ENCODE measurements around the gene PALLD. TPM values are rescaled to one million over a fixed set of nuclear protein-coding genes. Genes with fewer than 3 reads are reported as not detected.

PALLD gene
- total and polyA plus RNA-seq, 2 of the 8 experiments (the other 6 are each of a cell fraction or from before 2014, with no cell fraction given) = 10.5 to 25.0 TPM

- H3K14ac ChIP-seq (ENCODE audit: insufficient read length) = no peak overlapping the region
- no peak overlapping the region for H2AK5ac ChIP-seq (ENCODE audit: low read depth, low read length)
- H3K4ac ChIP-seq (replicated peaks; ENCODE audit: insufficient read length, low read depth, low read length) = no peak overlapping the region
- no peak overlapping the region for H3K56ac ChIP-seq (replicated peaks; ENCODE audit: insufficient read length, low read depth, low read length)
- no peak overlapping the region for H3K18ac ChIP-seq (ENCODE audit: extremely low read depth, low read length)
- no peak overlapping the region for H3K4me3 ChIP-seq (ENCODE audit: extremely low read depth in 1 of 4, insufficient read depth in 2 of 4, low read depth in 3 of 4, low read length in 4 of 4)
- H3K27me3 ChIP-seq (replicated peaks in 1 of 4; ENCODE audit: control insufficient read depth in 3 of 4, extremely low read depth in 1 of 4, insufficient read depth in 3 of 4, low read length in 3 of 4) = peaks cover 0 to 1% (median 0%) of the 10 kb centered on the region in 4 experiments; a peak in 1 of 7 replicates
- H3K27ac ChIP-seq (ENCODE audit: low read depth, low read length) = no peak overlapping the region
- no peak overlapping the region for H4K91ac ChIP-seq (replicated peaks; ENCODE audit: insufficient read length, low read length)
- no peaks in the 10 kb centered on the region for H3K79me2 ChIP-seq (ENCODE audit: control insufficient read depth in 1 of 2, insufficient read depth in 2 of 2, low read length in 2 of 2)
- no peak for FAIRE-seq
- WGBS, 2 experiments (ENCODE audit: extremely low coverage in 1 of 2, insufficient coverage in 1 of 2, insufficient read length in 1 of 2, insufficient replicate concordance in 2 of 2, low coverage in 1 of 2, low lambda C conversion rate in 2 of 2, missing lambda C conversion rate in 1 of 2) = 50% methylated on average over 1 of the region's 1 CpG; no CpG with 5 or more reads in 1 of the 2 experiments
- no peak overlapping the region for H4K5ac ChIP-seq (ENCODE audit: insufficient read length, low read depth, low read length)
- H2AFZ ChIP-seq (ENCODE audit: low read length) = no peak overlapping the region
- no peaks in the 10 kb centered on the region for H4K20me1 ChIP-seq (replicated peaks in 1 of 2; ENCODE audit: control insufficient read depth in 1 of 2, insufficient read depth in 2 of 2, low read length in 2 of 2)
- H2BK20ac ChIP-seq (ENCODE audit: low read length) = no peak overlapping the region
- no peak overlapping the region for H3K4me2 ChIP-seq (ENCODE audit: insufficient read depth in 1 of 2, low read depth in 2 of 2, low read length in 2 of 2)
- no peaks in the 10 kb centered on the region for H3K4me1 ChIP-seq (replicated peaks in 1 of 4; ENCODE audit: control insufficient read depth in 3 of 4, insufficient read depth in 4 of 4, low read length in 3 of 4)
- H3K9me3 ChIP-seq (ENCODE audit: insufficient read depth in 2 of 2, low read depth in 1 of 2, low read length in 1 of 2) = no peaks in the 10 kb centered on the region
- H2BK5ac ChIP-seq (ENCODE audit: low read depth, low read length) = no peak overlapping the region
- H3K9ac ChIP-seq (replicated peaks in 1 of 4; ENCODE audit: extremely low read depth in 1 of 4, low read depth in 3 of 4, low read length in 3 of 4) = no peak overlapping the region
- H3K36me3 ChIP-seq (ENCODE audit: control insufficient read depth in 2 of 4, insufficient read depth in 4 of 4, low read length in 3 of 4) = no peaks in the 10 kb centered on the region
- H3K23me2 ChIP-seq (ENCODE audit: low read depth, low read length) = no peaks in the 10 kb centered on the region
- no peak overlapping the region for H4K8ac ChIP-seq (ENCODE audit: extremely low read depth, insufficient read depth, low read length)
- no peak overlapping the region for H2BK120ac ChIP-seq (replicated peaks; ENCODE audit: low read depth, low read length)
- DNase-seq (ENCODE audit: low read depth in 1 of 2, low spot score in 2 of 2) = no peak
- H2BK12ac ChIP-seq (ENCODE audit: low read depth, low read length) = no peak overlapping the region
- no peak overlapping the region for H2BK15ac ChIP-seq (ENCODE audit: low read length)
- H3K79me1 ChIP-seq (ENCODE audit: low read depth, low read length) = no peaks in the 10 kb centered on the region
- TF ChIP-seq POU5F1 (IDR thresholded peaks at IDR 0.05; ENCODE audit: low read depth, low read length) (no peak), JUN (IDR thresholded peaks at IDR 0.05; ENCODE audit: low read depth, low read length) (no peak), NANOG (IDR thresholded peaks at IDR 0.05; ENCODE audit: insufficient read depth, low read depth, low read length, poor library complexity, severe bottlenecking) (no peak)
- CTCF ChIA-PET (ENCODE audit: partially characterized antibody) = interaction anchor here (1.0 kb wide), 1 partner anchor 62 kb away, joined by 3 read pairs; no protein-coding TSS in a partner anchor
- H3K23ac ChIP-seq (ENCODE audit: insufficient read length) = no peak overlapping the region
- POLR2A ChIA-PET (ENCODE audit: partially characterized antibody) = interaction anchor here (0.6 kb wide), 1 partner anchor 341 kb away, joined by 3 read pairs; no protein-coding TSS in a partner anchor
These were observed 30.7 kb downstream of the PALLD start for GRCh38 chr4:168527560-168527959.

Measured in H1 (cell line).